Tibial artery (tissue), 4 donors: ENCODE results near the gene ARHGAP19.
A peak's percentile ranks its signal among the peaks of the same experiment; 100 is the strongest.
"Not testable (repeated sequence)": the region's sequence is repeated elsewhere in the genome, so short reads cannot be mapped to it uniquely, and the experiment has no call there.

Source experiments
- DNase-seq, 2 donors: peaks; one replicate each; pipeline ENCODE4 v3.0.0-alpha.2; 2019
- H3K27ac ChIP-seq, 2 donors: fragments of 200-600 bp; sonication (generic) in 1 of 2; 1 replicate in 1 of 2; 2 replicates in 1 of 2; pipeline ENCODE4 v1.5.1; 2018 to 2019; ENCODE audit warnings: mild to moderate bottlenecking in 1 of 2
- H3K27me3 ChIP-seq, 2 donors: fragments of 200-600 bp; sonication (generic) in 1 of 2; one replicate each; pipeline versions ENCODE4 v1.5.1 to v1.6.0; 2016 to 2019
- H3K36me3 ChIP-seq, 3 donors: fragments of 200-600 bp; sonication (generic) in 2 of 3; one replicate each; pipeline ENCODE4 v1.5.1; 2016 to 2019; ENCODE audit warnings: mild to moderate bottlenecking in 2 of 3
- H3K4me1 ChIP-seq, 4 donors: fragments of 200-600 bp; sonication (generic) in 2 of 4; 1 replicate in 3 of 4; 2 replicates in 1 of 4; pipeline ENCODE4 v1.5.1; 2016 to 2019
- H3K4me3 ChIP-seq, 2 donors: fragments of 200-600 bp; sonication (generic) in 1 of 2; 1 replicate in 1 of 2; 2 replicates in 1 of 2; pipeline ENCODE4 v1.5.1; 2018 to 2019; ENCODE audit warnings: mild to moderate bottlenecking in 2 of 2
- H3K9me3 ChIP-seq, 3 donors: fragments of 200-600 bp; sonication (generic) in 1 of 3; one replicate each; pipeline ENCODE4 v1.5.1; 2016 to 2019
- CTCF ChIP-seq, 2 experiments: fragments of 200-600 bp in 1 of 2; fragments of 450-650 bp in 1 of 2; IDR thresholded peaks; one replicate each; pipeline ENCODE4 v1.5.1; 2017 to 2019; ENCODE audit warnings: antibody characterized with exemption in 2 of 2, mild to moderate bottlenecking in 1 of 2, moderate library complexity in 1 of 2
- intact Hi-C: fragments of 100-400 bp; cut with DNase I; formaldehyde crosslinking; loops from one replicate; pipeline ENCODE4 v1.15.0; 2023; ENCODE audit warnings: low total_unique reads

ARHGAP19 gene

GRCh38 chr10:97298223-97298571 lies 5.8 kb upstream of the ARHGAP19 start:
- no peaks in the 10 kb centered on the region for H3K36me3 ChIP-seq
- intact Hi-C loops, result no loop called here
- no peak overlapping the region for H3K4me3 ChIP-seq
- H3K4me1 ChIP-seq, result no peaks in the 10 kb centered on the region
- H3K27me3 ChIP-seq, result no peaks in the 10 kb centered on the region
- H3K9me3 ChIP-seq, result no peaks in the 10 kb centered on the region
- DNase-seq, result peak in 1 of 2 donors; percentile 1
- no peak overlapping the region for H3K27ac ChIP-seq
- no peak for TF ChIP-seq CTCF (IDR thresholded peaks at IDR 0.05)

GRCh38 chr10:97297556-97298222 lies 5.3 kb upstream of the ARHGAP19 start:
- H3K27ac ChIP-seq, result no peak overlapping the region
- no peaks in the 10 kb centered on the region for H3K9me3 ChIP-seq
- intact Hi-C loops, result no loop called here
- DNase-seq, result no peak
- H3K4me3 ChIP-seq, result no peak overlapping the region
- H3K4me1 ChIP-seq, result no peaks in the 10 kb centered on the region
- no peak for TF ChIP-seq CTCF (IDR thresholded peaks at IDR 0.05)
- no peaks in the 10 kb centered on the region for H3K36me3 ChIP-seq
- H3K27me3 ChIP-seq, result no peaks in the 10 kb centered on the region

GRCh38 chr10:97292862-97293198 lies 393 bp upstream of the ARHGAP19 start:
- no peak for TF ChIP-seq CTCF (IDR thresholded peaks at IDR 0.05)
- Histone ChIP-seq H3K27ac (no peak overlapping the region), H3K4me1 (peaks cover 0 to 7% (median 2%) of the 10 kb centered on the region in 4 donors), H3K9me3 (no peaks in the 10 kb centered on the region), H3K27me3 (no peaks in the 10 kb centered on the region), H3K36me3 (peaks cover 0 to 2% (median 0%) of the 10 kb centered on the region in 3 donors), H3K4me3 (no peak overlapping the region)
- intact Hi-C loops, result loop anchor here (5.0 kb wide), 1 partner anchor 39 kb away; the partner anchor contains the start of gene FRAT2
- DNase-seq, result no peak

GRCh38 chr10:97291357-97292096 lies 910 bp downstream of the ARHGAP19 start:
- TF ChIP-seq CTCF (IDR thresholded peaks at IDR 0.05), result no peak
- H3K9me3 ChIP-seq, result no peaks in the 10 kb centered on the region
- H3K4me1 ChIP-seq, result peaks cover 0 to 7% (median 2%) of the 10 kb centered on the region in 4 donors
- H3K27me3 ChIP-seq, result no peaks in the 10 kb centered on the region
- peaks cover 0 to 8% (median 0%) of the 10 kb centered on the region in 3 donors for H3K36me3 ChIP-seq
- H3K4me3 ChIP-seq, result peak overlapping the region; percentile 76 to 95
- intact Hi-C loops, result loop anchor here (5.0 kb wide), 1 partner anchor 41 kb away; the partner anchor contains the start of gene FRAT2
- DNase-seq, result no peak
- H3K27ac ChIP-seq, result peak overlapping the region; percentile 92 to 95

- not testable (repeated sequence) for H3K9me3 ChIP-seq, DNase-seq, H3K4me3 ChIP-seq, H3K27ac ChIP-seq, H3K36me3 ChIP-seq, H3K27me3 ChIP-seq, H3K4me1 ChIP-seq
- intact Hi-C loops, result loop anchor here (5.0 kb wide), 1 partner anchor 42 kb away; the partner anchor contains the start of gene FRAT2
Observed at GRCh38 chr10:97290576-97291356, 1.7 kb downstream of the ARHGAP19 start.

- H3K36me3 ChIP-seq, H3K27me3 ChIP-seq, H3K4me3 ChIP-seq, H3K9me3 ChIP-seq, H3K27ac ChIP-seq, DNase-seq, H3K4me1 ChIP-seq: not testable (repeated sequence)
- intact Hi-C loops, result loop anchor here (5.0 kb wide), 1 partner anchor 42 kb away; the partner anchor contains the start of gene FRAT2
Observed at GRCh38 chr10:97290076-97290475, 2.4 kb downstream of the ARHGAP19 start.
